Measurements from ENCODE around the gene ADRA2B.
"Not testable (repeated sequence)": the region's sequence is repeated elsewhere in the genome, so short reads cannot be mapped to it uniquely, and the experiment has no call there.

The ADRA2B gene

DNA sequence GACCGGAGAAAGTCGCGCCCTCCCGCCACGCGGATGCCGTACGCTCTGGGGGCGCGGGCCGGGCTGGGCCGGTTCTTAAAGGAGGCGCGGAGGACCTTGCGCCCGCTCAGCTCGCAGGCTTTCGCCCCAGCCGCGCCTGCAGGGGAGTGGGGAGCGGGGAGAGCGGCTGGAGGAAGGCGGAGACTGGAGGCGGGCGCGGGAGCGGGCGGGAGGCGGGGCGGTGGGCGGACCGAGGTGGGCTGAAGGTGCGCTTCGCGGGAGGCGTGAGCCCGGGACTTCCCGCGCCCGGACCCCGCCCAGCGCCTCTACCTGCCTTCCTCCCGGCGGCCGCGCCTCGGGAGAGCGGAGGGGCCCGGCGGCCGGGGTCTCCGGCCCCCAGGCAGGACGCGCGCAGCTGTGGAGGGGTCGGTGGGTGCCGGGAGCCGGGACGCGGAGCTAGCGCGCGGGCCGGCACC lies at the start of gene ADRA2B:
Gene ADRA2B (minus strand): TSS at position 148 of the 455 bp plus-strand sequence. CDS start 422 bp downstream, outside the sequence.
- DNase-seq, result peak; percentile 65

DNA sequence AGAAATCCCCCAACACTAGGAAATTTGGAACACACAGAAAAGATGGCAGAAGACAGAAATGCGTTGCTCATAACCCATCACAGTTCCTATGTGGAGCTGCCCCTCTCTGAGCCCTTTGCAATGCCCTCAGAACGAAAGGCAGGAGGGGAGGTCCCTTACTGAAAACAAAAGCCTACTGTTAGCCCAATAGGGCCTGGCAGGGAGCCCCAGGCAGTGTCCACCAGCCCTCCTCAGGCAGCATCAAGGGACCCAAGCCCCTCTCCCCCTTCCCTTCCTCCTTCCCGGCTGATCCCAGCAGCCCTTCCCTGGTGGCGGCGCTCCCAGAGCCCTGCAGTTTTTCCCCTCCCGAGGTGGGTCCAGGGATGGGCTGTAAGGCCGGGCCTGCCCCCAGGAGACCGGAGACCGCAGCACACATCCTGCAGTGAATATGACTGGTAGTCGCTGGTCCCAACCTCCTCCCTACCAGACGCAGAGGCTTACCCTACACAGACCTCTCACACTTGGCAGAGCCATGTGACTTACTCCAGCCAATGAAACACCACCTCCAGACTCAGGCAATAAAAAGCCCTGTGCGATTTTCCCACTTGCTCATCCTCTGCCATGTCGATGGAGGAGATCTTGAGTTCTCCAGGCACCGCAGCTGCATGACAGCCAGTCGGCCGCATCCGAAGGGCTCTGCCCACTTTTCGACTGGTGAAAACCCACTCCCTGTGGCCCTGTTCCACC lies 48.3 kb upstream of the ADRA2B start:
- DNase-seq, result peak; percentile 65

DNA sequence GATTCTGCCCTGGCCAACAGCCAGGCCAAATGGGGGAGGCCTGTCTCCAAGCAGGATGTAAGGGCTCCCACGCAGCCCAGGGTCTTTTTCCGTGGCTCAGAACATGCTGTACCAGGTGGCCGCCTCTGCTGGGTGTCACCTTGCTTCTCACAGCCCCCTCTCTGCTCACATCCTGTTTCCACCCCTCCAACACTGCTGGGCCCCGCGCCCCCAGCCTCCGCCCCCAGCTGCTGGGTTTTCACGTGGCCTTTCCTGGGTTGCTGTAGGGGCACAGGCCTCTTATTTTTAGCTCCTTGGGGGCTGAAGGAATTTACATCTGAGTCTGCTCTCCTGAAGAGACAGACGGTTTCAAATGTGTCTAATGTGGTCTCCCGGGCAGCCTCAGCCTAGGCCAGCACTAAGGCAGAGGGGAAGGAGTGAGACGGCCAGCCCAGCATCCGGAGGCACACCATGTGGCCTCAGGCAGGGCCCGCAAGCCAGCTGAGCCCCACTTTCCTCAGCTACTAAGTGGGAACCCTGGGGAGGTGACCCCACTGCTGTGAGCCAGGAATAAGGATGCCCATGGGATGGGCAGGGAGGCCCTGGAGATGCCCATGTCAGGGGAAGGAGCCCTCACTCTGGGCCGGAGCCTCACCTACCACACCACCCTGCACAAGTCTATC lies 47.5 kb upstream of the ADRA2B start:
- DNase-seq, result peak; percentile 71

DNA sequence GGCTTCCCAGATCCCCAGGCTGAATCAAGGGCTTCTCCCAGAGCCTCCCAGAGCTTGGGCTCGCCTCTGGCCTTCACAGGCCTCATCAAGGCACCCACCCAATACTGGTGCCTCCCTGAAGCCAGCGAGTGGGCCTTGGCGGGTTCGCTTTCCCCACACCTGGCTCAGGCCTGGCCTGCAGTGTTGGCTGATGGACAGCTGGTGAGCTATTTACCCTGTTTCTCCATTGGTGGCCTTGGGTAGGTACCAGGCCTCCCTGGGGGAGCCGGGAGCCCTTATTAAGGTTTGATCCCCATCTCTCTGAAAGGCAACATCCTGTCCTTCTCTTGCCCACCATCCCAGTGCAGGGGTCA lies 47.0 kb upstream of the ADRA2B start:
- no peak for DNase-seq

DNA sequence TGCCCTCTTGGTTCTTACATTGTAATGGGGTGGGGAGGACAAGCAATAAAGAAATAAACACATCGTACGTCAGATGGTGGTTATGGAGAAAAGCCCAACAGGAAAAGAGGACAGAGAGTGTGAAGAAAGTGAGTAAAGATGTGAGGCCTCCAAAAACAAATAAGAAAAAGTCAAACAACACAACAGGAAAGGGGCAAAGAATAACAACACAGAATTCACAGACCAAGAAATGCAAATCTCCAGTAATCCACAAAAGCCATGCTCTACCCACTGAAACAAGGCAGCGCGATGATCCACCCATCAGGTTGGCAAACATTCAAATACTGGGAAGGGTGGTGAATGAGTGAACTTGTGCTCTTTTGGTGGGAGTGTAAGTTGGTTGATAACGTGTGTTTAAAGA lies 45.5 kb upstream of the ADRA2B start:
- no peak for DNase-seq

DNA sequence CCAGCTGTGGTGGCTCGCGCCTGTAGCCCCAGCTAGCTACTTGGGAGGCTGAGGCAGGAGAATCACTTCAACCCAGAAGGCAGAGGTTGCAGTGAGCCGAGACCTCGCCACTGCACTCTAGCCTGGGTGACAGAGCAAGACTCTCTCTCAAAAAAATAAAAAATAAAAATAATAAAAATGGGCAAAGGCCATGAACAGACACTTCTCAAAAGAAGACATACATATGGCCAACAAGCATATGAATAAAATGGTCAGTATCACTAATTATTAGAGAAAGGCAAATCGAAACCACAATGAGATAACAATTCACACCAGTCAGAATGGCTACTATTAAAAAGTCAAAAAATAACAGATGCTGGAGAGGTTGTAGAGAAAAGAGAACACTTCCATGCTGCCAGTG lies 44.0 kb upstream of the ADRA2B start:
- not testable (repeated sequence) for DNase-seq

DNA sequence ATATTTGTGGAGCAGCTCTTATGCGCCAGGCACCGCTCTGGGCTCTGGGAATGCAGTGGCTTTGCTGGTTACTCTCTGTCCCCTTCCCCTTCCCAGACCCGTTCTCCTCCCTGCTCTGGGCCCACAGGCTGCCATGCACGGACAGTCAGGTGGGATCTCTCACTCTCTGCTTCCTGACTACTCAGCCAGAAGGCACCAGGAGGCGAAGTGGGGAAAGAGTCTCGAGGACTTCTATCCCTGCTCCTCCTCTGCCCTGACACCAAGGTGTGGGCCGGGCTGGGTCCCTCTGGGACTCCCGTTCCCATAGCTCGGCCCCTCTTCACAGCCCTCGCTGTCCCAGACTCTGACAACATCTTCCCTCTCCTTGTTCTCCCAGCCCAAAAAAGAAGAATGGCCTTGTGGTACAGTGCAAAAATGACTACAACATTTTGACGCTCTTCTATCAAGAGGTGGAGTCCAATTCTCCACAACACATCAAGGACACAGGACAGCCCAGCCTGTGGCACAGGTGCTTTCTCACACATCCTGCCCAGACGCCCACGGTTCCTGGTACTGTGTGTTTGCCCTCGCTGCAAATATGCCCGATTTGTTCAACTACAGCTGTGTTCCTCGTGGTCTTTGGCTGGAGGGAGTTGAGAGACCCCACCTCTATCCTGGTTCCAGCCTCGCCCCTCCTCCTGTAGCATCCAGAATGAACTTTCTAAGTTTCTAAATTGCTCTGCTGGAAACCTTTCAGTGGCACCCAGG lies 42.9 kb upstream of the ADRA2B start:
- peak; percentile 56 for DNase-seq

GRCh38 chr2:96158554-96158940 lies 42.2 kb upstream of the ADRA2B start:
- no peak for DNase-seq

- peak; percentile 80 for DNase-seq
Observed at GRCh38 chr2:96157649-96158553, 41.5 kb upstream of the ADRA2B start.

DNA sequence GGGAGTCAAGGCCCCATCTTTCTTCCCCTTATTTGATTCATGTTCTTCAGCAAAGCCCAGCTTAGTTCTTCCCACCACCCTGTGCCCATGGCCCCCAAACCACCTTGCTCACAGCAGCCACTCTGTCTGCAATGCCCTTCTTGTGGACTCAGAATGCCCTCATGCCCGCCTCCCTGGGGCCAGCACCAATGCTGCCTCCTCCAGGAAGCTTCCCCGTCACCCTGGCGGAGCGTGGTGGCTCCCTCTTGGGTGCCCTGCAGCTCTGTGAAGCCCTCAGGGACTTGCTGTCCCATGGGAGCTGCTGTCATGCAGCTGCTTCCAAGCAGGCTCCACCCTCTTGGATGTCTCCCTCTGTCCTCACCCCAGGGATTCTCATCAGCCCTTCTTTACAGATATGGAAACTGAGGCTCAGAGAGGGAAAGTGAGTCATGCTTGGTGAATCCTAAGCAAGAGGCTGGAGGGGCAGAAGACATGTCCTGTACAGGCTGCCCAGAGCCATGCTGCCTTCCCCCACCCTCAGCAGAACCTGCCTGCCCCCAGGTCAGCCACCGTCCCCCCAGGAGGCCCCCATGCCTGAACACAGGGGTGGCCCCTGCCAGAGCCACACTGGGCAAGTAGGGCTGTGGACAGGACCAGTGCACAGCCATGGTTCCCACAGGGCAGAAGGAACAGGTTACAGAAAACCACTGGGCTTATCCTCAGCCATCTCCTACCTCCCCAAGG lies 40.7 kb upstream of the ADRA2B start:
- no peak for DNase-seq

- DNase-seq, result peak; percentile 36
Observed at GRCh38 chr2:96156011-96156820, 39.8 kb upstream of the ADRA2B start.

- no peak for DNase-seq
Observed at GRCh38 chr2:96154506-96155380, 38.4 kb upstream of the ADRA2B start.

GRCh38 chr2:96153991-96154431 lies 37.6 kb upstream of the ADRA2B start:
- no peak for DNase-seq

DNA sequence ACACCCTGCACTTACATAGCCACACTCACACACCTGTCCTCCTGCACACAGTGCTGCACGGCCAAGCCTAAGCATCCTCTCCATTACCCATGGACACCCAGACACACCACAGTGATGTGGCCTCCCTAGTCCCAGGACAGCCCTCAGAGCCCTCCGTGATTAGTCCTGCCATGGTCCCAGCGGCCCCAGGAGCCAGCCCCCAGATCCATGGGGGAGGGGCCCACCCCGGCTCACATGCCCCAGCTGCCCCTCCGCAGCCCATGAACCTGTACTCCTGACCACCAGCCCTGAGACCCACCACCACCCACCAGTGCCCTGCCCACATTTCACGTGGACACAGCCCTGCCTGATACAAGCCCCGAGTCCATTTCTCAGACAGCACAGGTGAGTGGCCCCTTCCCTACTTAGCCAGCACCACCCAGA lies 36.9 kb upstream of the ADRA2B start:
- DNase-seq, result no peak

GRCh38 chr2:96152304-96153161 lies 36.2 kb upstream of the ADRA2B start:
- no peak for DNase-seq

- DNase-seq, result no peak
Observed at GRCh38 chr2:96151595-96152303, 35.4 kb upstream of the ADRA2B start.

GRCh38 chr2:96150791-96151594 lies 34.6 kb upstream of the ADRA2B start:
- DNase-seq, result no peak
